Calu3 (cell line): ENCODE measurements around the gene TMEM62. TPM values are rescaled to one million over a fixed set of nuclear protein-coding genes. Genes with fewer than 3 reads are reported as not detected.

Experiments
- BruUV-seq: library from RNA; stranded (reverse); fragments of 400-500 nt; replicated peaks from 2 replicates; lab custom pipeline; 2021; lab: Mats Ljungman, UMichigan
- CTCF ChIA-PET: fragments of 300-600 bp; sonication (Branson Sonifier 250); formaldehyde crosslinking; loops from one replicate; lab custom pipeline; 2022; ENCODE audit warnings: antibody characterized with exemption; lab: Charles Lee
- DNase-seq: peaks from one replicate; pipeline ENCODE4 v3.0.0; 2022
- H3K27ac Mint-ChIP-seq: one replicate; pipeline ENCODE4 v1.8.0; 2022; ENCODE audit warnings: mixed read lengths; ENCODE audit not compliant: unreplicated experiment
- H3K27me3 Mint-ChIP-seq: one replicate; pipeline ENCODE4 v1.8.0; 2022; ENCODE audit warnings: mixed read lengths; ENCODE audit not compliant: unreplicated experiment
- H3K36me3 Mint-ChIP-seq: one replicate; pipeline ENCODE4 v1.8.0; 2022; ENCODE audit warnings: mild to moderate bottlenecking, moderate library complexity, mixed read lengths; ENCODE audit not compliant: insufficient read depth, unreplicated experiment
- H3K4me1 Mint-ChIP-seq: one replicate; pipeline ENCODE4 v1.8.0; 2022; ENCODE audit warnings: mild to moderate bottlenecking, low read depth, mixed read lengths; ENCODE audit not compliant: unreplicated experiment
- H3K4me3 Mint-ChIP-seq: one replicate; pipeline ENCODE4 v1.8.0; 2022; ENCODE audit warnings: mild to moderate bottlenecking, low read depth, moderate library complexity, mixed read lengths; ENCODE audit not compliant: unreplicated experiment
- H3K9me3 Mint-ChIP-seq: one replicate; pipeline ENCODE4 v1.8.0; 2022; ENCODE audit warnings: low read depth, mixed read lengths; ENCODE audit not compliant: unreplicated experiment
- intact Hi-C: fragments of 100-400 bp; cut with micrococcal nuclease; formaldehyde crosslinking; loops from one replicate; pipeline ENCODE4 v1.10.0; 2022; ENCODE audit not compliant: unreplicated experiment
- total RNA-seq: library from RNA; stranded (reverse); gene quantifications from 2 replicates; pipeline ENCODE4 v1.2.3, GENCODE V29; 2022
- TF ChIP-seq, protein P1 (sequence below): fragments of 200-600 bp; IDR thresholded peaks from one replicate; pipeline ENCODE4 v1.8.0; 2022; ENCODE audit warnings: antibody characterized with exemption; ENCODE audit not compliant: unreplicated experiment

The TMEM62 gene
- total RNA-seq, 1 experiment from 2014 or later = 25.4 TPM

DNA sequence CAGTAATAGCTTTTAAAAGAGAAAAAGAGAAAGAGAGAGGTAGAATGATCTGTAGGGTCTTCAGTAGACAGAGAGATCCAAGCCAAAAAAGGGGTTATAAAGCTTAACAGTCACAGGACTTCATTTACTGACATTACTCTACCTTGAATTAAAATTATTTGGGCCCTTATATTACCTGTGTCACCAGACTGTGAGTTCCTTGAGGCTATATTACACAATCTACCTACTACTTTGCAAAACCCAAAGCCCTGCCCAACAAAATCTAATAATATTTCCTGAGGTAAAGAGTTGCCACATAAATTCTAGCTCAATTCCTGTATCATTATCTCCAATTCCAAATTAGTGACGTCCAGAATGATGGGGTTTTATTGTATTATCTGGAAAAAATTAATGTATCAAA, 29.5 kb upstream of the TMEM62 start:
- Mint-ChIP-seq H3K36me3 (peaks cover 21% of the 10 kb centered on the region), H3K4me3 (no peak overlapping the region), H3K27me3 (no peaks in the 10 kb centered on the region), H3K9me3 (no peaks in the 10 kb centered on the region), H3K4me1 (peaks cover 13% of the 10 kb centered on the region), H3K27ac (no peak overlapping the region)
- CTCF ChIA-PET = interaction anchor here (0.8 kb wide), 1 partner anchor 35 kb away, joined by 3 read pairs; no protein-coding TSS in a partner anchor
- BruUV-seq = no TSS peak
- no peak for DNase-seq
- TF ChIP-seq, protein P1, sequence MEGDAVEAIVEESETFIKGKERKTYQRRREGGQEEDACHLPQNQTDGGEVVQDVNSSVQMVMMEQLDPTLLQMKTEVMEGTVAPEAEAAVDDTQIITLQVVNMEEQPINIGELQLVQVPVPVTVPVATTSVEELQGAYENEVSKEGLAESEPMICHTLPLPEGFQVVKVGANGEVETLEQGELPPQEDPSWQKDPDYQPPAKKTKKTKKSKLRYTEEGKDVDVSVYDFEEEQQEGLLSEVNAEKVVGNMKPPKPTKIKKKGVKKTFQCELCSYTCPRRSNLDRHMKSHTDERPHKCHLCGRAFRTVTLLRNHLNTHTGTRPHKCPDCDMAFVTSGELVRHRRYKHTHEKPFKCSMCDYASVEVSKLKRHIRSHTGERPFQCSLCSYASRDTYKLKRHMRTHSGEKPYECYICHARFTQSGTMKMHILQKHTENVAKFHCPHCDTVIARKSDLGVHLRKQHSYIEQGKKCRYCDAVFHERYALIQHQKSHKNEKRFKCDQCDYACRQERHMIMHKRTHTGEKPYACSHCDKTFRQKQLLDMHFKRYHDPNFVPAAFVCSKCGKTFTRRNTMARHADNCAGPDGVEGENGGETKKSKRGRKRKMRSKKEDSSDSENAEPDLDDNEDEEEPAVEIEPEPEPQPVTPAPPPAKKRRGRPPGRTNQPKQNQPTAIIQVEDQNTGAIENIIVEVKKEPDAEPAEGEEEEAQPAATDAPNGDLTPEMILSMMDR = no peak
- intact Hi-C loops = loop anchor here (2.0 kb wide), 1 partner anchor 31 kb away; no protein-coding TSS in a partner anchor

DNA sequence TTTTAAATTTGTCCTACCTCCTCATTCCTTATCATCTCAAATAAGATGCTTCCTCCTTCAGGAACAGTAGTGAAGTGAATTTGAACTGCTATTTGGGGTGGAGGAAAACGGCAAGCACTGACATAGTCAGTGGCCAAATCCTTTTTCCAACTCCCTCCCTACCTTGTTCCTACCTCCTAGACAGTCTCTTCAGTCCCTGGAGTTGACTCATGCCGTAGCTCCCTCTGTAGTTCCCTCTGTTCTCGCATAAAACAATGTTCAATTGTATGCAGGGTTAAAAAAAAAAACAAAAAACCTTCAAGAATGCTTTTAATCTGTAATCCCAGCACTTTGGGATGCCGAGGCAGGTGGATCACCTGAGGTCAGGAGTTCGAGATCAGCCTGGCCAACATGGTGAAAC, 29.0 kb upstream of the TMEM62 start:
- CTCF ChIA-PET = interaction anchor here (0.8 kb wide), 1 partner anchor 35 kb away, joined by 3 read pairs; no protein-coding TSS in a partner anchor
- DNase-seq = no peak
- Mint-ChIP-seq H3K36me3 (peaks cover 21% of the 10 kb centered on the region), H3K4me3 (peak overlapping the region; percentile 82), H3K9me3 (no peaks in the 10 kb centered on the region), H3K27ac (no peak overlapping the region), H3K4me1 (peaks cover 13% of the 10 kb centered on the region), H3K27me3 (no peaks in the 10 kb centered on the region)
- TF ChIP-seq, protein P1 = no peak
- intact Hi-C loops = loop anchor here (2.0 kb wide), 1 partner anchor 30 kb away; no protein-coding TSS in a partner anchor
- BruUV-seq = no TSS peak

DNA sequence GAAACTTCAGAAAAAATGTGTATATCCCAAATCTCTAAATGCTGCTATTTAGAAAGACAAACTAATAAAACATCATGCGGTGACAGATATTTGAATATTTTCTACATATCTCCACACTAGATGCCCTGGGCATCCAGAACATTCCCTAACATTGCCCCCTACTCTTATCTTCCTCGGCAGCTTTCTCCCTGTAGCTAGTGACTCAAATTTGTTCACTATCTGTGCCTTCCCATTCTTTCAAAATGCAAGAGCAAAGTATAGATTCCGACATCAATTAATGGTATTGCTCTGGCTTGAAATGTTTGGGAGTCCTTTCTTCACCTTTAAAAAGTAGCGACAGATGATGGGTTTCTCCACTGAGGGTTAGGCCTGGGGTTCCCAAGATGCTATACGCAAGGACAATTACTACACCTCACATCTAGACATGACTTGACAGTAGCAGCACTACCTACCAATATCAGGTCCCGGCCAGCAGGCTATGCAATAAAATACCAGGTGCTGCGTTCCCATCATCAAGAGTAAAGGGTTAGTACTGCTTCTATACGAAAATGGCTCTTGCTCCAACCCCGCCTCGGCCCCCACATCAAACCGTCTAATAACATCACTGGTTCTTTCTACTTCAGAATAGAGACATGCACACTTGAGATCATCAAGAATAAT, 28.2 kb upstream of the TMEM62 start:
- no peaks in the 10 kb centered on the region for H3K9me3 Mint-ChIP-seq
- peaks cover 13% of the 10 kb centered on the region for H3K4me1 Mint-ChIP-seq
- intact Hi-C loops = loop anchor here (2.0 kb wide), 1 partner anchor 30 kb away; no protein-coding TSS in a partner anchor
- peak overlapping the region; percentile 83 for H3K27ac Mint-ChIP-seq
- TF ChIP-seq, protein P1 = no peak
- DNase-seq = peak; percentile 17
- H3K27me3 Mint-ChIP-seq = no peaks in the 10 kb centered on the region
- peaks cover 21% of the 10 kb centered on the region for H3K36me3 Mint-ChIP-seq
- TSS peak; percentile 73 for BruUV-seq
- CTCF ChIA-PET = no interaction called here
- H3K4me3 Mint-ChIP-seq = peak overlapping the region; percentile 82

DNA sequence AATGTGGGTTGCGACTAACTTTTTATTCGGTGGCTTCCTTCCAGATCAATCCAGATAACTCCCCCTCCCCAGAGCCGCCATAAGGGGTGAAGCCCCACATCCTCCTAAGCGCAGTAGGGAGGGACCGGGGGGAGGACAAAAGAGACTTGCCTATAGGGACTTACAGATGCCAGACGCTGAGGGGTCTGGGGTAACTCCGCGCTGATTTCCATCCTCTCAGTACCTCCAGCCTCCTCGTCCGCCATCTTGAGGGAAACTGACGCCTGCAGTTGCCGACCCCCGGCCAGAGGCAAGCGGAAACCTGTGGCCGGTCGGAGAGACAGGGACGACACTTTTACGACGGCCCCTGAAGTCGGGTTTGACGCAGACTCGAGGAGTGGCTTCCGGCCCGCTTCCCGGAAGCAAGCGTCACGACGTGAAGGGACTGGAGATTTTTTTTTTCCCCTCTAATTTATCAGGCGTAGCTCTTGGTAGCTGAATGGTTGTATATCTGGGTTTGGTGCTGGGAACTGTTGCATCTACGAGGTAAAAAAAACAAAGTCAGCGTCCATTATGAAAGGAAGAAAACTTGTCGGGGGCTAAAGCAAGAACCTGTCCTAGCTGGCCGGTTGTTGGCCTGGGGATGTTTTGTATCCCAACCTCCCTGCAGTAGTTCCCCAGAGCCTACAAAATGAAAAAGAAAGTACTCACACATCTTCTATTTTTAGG, 27.5 kb upstream of the TMEM62 start, which contains the start of gene UBR1:
TSS of gene UBR1 (minus strand) at position 261 of the 708 bp plus-strand sequence. CDS start at position 245, 16 bp downstream.
- peaks cover 13% of the 10 kb centered on the region for H3K4me1 Mint-ChIP-seq
- peak within 1 kb of the TSS; percentile 83 for H3K27ac Mint-ChIP-seq
- peak; percentile 74 for DNase-seq
- intact Hi-C loops = loop anchor here (2.0 kb wide), 1 partner anchor 29 kb away; no protein-coding TSS in a partner anchor
- no peaks in the 10 kb centered on the region for H3K27me3 Mint-ChIP-seq
- no peaks in the 10 kb centered on the region for H3K9me3 Mint-ChIP-seq
- BruUV-seq = no TSS peak
- H3K36me3 Mint-ChIP-seq = peaks cover 21% of the 10 kb centered on the region
- CTCF ChIA-PET = interaction anchor here (0.6 kb wide), 1 partner anchor 10 kb away, joined by 4 read pairs; no protein-coding TSS in a partner anchor
- TF ChIP-seq, protein P1 = no peak
- peak within 1 kb of the TSS; percentile 82 for H3K4me3 Mint-ChIP-seq
